Measurements from ENCODE around the gene YIF1B. TPM values are rescaled to one million over a fixed set of nuclear protein-coding genes. Genes with fewer than 3 reads are reported as not detected.

Gene YIF1B
- total and polyA plus RNA-seq, 4 donors = 34.1 to 74.1 (median 42.9) TPM

DNA sequence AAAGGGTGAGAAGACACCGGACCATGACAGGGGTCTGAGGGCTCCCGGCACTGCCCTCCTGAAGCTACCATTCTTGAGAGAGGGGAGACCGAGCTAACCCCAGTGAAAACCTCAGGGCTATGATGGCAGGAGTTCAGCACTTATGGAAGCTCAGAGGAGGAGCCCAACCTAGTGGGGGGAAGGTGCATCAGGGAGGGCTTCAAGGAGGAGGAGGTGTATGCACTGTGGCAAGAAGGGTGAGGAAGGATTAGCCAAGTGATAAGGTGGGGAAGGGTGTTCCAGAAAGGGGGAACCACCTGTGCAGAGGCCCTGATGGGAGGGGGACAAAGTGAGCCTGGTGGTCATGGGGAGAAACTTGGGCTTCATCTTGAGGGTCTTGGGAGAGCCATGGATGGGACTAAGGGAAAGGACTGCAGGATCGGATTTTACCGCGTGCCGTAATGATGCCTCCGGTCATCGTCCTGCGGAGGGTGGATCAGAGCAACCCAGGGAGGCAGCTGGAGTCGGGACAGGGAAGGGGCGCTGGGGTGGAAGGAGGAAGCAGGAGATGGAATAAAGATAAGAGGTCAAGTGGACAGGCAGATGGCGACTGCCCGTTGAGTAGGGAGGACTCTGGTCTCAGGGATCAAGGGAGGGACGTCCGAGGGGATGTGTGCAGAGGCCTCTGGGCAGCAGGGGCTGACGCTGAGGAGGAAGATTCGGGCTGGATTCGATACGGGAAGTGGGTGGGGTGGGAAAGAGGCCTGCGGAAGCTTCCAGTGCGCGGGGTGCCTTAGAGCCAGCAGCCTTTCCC is 45.3 kb upstream of the YIF1B start:
- Histone ChIP-seq H3K9ac (ENCODE audit: low read depth in 1 of 2, low read length in 2 of 2) (no peak overlapping the region), H3K4me1 (ENCODE audit: control insufficient read depth in 4 of 4, insufficient read depth in 4 of 4, low read length in 3 of 4) (peaks cover 0 to 8% (median 0%) of the 10 kb centered on the region in 4 donors), H3K9me3 (ENCODE audit: control insufficient read depth in 4 of 4, low read length in 3 of 4) (no peaks in the 10 kb centered on the region), H3K27ac (ENCODE audit: low read depth in 1 of 2, low read length in 2 of 2) (no peak overlapping the region), H3K27me3 (ENCODE audit: control insufficient read depth in 4 of 4, insufficient read depth in 4 of 4, low read length in 3 of 4) (peaks cover 0 to 6% (median 3%) of the 10 kb centered on the region in 4 donors), H3K36me3 (ENCODE audit: control insufficient read depth in 4 of 4, insufficient read depth in 3 of 4, low read depth in 1 of 4, low read length in 3 of 4) (no peaks in the 10 kb centered on the region), H3K4me3 (ENCODE audit: low read depth in 1 of 3, low read length in 3 of 3) (peak overlapping the region in 2 of 3 donors; percentile 40 to 46)
- TF ChIP-seq FOXA1 (IDR thresholded peaks at IDR 0.05) = no peak
- TF ChIP-seq RAD21 (IDR thresholded peaks at IDR 0.05) = no peak
- no peak for TF ChIP-seq FOXA2 (IDR thresholded peaks at IDR 0.05)
- no peak for TF ChIP-seq YY1 (IDR thresholded peaks at IDR 0.05)
- no peak for TF ChIP-seq TAF1 (conservative IDR thresholded peaks at IDR 0.05)
- no peak for TF ChIP-seq RXRA (IDR thresholded peaks at IDR 0.05)
- no peak for TF ChIP-seq REST (IDR thresholded peaks at IDR 0.05)
- no peak for TF ChIP-seq GABPA (IDR thresholded peaks at IDR 0.05 in 1 of 2, conservative IDR thresholded peaks at IDR 0.05 in 1 of 2)
- WGBS = 23% methylated on average over 23 of the region's 23 CpGs
- no peak for DNase-seq (ENCODE audit: low spot score)

GRCh38 chr19:38360351-38360750 is 44.6 kb upstream of the YIF1B start:
- H3K27me3 ChIP-seq (ENCODE audit: control insufficient read depth in 4 of 4, insufficient read depth in 4 of 4, low read length in 3 of 4) = peaks cover 0 to 6% (median 3%) of the 10 kb centered on the region in 4 donors
- no peak overlapping the region for H3K4me3 ChIP-seq (ENCODE audit: low read depth in 1 of 3, low read length in 3 of 3)
- no peak overlapping the region for H3K27ac ChIP-seq (ENCODE audit: low read depth in 1 of 2, low read length in 2 of 2)
- H3K36me3 ChIP-seq (ENCODE audit: control insufficient read depth in 4 of 4, insufficient read depth in 3 of 4, low read depth in 1 of 4, low read length in 3 of 4) = no peaks in the 10 kb centered on the region
- peaks cover 0 to 8% (median 0%) of the 10 kb centered on the region in 4 donors for H3K4me1 ChIP-seq (ENCODE audit: control insufficient read depth in 4 of 4, insufficient read depth in 4 of 4, low read length in 3 of 4)
- no peak overlapping the region for H3K9ac ChIP-seq (ENCODE audit: low read depth in 1 of 2, low read length in 2 of 2)
- H3K9me3 ChIP-seq (ENCODE audit: control insufficient read depth in 4 of 4, low read length in 3 of 4) = no peaks in the 10 kb centered on the region
- DNase-seq (ENCODE audit: low spot score) = no peak
- WGBS = 86% methylated on average over 9 of the region's 9 CpGs
- no peak for TF ChIP-seq SP1 (IDR thresholded peaks at IDR 0.05)
- no peak for TF ChIP-seq REST (IDR thresholded peaks at IDR 0.05)
- TF ChIP-seq, protein P1, sequence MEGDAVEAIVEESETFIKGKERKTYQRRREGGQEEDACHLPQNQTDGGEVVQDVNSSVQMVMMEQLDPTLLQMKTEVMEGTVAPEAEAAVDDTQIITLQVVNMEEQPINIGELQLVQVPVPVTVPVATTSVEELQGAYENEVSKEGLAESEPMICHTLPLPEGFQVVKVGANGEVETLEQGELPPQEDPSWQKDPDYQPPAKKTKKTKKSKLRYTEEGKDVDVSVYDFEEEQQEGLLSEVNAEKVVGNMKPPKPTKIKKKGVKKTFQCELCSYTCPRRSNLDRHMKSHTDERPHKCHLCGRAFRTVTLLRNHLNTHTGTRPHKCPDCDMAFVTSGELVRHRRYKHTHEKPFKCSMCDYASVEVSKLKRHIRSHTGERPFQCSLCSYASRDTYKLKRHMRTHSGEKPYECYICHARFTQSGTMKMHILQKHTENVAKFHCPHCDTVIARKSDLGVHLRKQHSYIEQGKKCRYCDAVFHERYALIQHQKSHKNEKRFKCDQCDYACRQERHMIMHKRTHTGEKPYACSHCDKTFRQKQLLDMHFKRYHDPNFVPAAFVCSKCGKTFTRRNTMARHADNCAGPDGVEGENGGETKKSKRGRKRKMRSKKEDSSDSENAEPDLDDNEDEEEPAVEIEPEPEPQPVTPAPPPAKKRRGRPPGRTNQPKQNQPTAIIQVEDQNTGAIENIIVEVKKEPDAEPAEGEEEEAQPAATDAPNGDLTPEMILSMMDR (IDR thresholded peaks at IDR 0.05; ENCODE audit: low read depth, low read length, missing input control) = no peak
- TF ChIP-seq HNF4G (IDR thresholded peaks at IDR 0.05) = no peak
- TF ChIP-seq, protein P2, sequence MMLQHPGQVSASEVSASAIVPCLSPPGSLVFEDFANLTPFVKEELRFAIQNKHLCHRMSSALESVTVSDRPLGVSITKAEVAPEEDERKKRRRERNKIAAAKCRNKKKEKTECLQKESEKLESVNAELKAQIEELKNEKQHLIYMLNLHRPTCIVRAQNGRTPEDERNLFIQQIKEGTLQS (IDR thresholded peaks at IDR 0.05) = no peak
- no peak for TF ChIP-seq TAF1 (conservative IDR thresholded peaks at IDR 0.05)
- no peak for TF ChIP-seq FOXA2 (IDR thresholded peaks at IDR 0.05)
- no peak for TF ChIP-seq FOXA1 (IDR thresholded peaks at IDR 0.05)
- no peak for TF ChIP-seq HNF4A (conservative IDR thresholded peaks at IDR 0.05)
- TF ChIP-seq, protein P3, sequence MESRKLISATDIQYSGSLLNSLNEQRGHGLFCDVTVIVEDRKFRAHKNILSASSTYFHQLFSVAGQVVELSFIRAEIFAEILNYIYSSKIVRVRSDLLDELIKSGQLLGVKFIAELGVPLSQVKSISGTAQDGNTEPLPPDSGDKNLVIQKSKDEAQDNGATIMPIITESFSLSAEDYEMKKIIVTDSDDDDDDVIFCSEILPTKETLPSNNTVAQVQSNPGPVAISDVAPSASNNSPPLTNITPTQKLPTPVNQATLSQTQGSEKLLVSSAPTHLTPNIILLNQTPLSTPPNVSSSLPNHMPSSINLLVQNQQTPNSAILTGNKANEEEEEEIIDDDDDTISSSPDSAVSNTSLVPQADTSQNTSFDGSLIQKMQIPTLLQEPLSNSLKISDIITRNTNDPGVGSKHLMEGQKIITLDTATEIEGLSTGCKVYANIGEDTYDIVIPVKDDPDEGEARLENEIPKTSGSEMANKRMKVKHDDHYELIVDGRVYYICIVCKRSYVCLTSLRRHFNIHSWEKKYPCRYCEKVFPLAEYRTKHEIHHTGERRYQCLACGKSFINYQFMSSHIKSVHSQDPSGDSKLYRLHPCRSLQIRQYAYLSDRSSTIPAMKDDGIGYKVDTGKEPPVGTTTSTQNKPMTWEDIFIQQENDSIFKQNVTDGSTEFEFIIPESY (IDR thresholded peaks at IDR 0.05) = no peak
- TF ChIP-seq EGR1 (IDR thresholded peaks at IDR 0.05; ENCODE audit: low read depth in 2 of 2) = no peak
- TF ChIP-seq RXRA (IDR thresholded peaks at IDR 0.05) = no peak
- no peak for TF ChIP-seq RAD21 (IDR thresholded peaks at IDR 0.05)
- no peak for TF ChIP-seq MAX (IDR thresholded peaks at IDR 0.05)
- TF ChIP-seq NR2F2 (IDR thresholded peaks at IDR 0.05) = no peak
- TF ChIP-seq JUND (IDR thresholded peaks at IDR 0.05) = no peak
- no peak for TF ChIP-seq YY1 (IDR thresholded peaks at IDR 0.05)
- TF ChIP-seq GABPA (IDR thresholded peaks at IDR 0.05 in 1 of 2, conservative IDR thresholded peaks at IDR 0.05 in 1 of 2) = no peak
